Fibroblast of lung (primary cell): Measurements from ENCODE around the gene BPTF.

Experiments
- EZH2 ChIP-seq: IDR thresholded peaks from 2 replicates; pipeline ENCODE4 v1.5.1; 2012; ENCODE audit warnings: low read length, control low read depth, mild to moderate bottlenecking; ENCODE audit errors: missing control alignments
- TF ChIP-seq, protein P1 (sequence below), 2 donors: IDR thresholded peaks in 1 of 2; conservative IDR thresholded peaks in 1 of 2; 1 replicate in 1 of 2; 2 replicates in 1 of 2; pipeline ENCODE4 v1.5.1; 2011 to 2012; ENCODE audit warnings: low read length in 2 of 2, control low read depth in 1 of 2, inconsistent platforms in 1 of 2, low read depth in 1 of 2, mild to moderate bottlenecking in 1 of 2

DNA sequence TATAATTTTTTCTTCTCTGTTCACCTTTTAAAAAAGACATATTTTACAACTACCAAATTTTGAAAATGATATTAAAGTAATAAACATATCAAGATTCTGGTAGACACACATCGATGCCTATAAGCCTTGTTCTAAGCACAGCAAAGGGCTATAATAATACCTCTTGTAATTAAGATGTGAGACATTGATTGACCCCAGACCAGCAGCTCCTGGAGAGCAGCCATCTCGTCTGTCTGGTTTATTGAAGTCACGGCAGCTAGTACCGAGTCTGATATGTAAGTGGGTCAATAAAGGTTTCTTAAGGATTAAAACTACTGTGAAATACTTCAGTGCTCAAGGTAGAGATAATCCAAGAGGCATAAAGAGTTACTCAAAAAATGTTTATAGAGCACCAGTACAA is 94.9 kb downstream of the BPTF start:
- TF ChIP-seq, protein P1, sequence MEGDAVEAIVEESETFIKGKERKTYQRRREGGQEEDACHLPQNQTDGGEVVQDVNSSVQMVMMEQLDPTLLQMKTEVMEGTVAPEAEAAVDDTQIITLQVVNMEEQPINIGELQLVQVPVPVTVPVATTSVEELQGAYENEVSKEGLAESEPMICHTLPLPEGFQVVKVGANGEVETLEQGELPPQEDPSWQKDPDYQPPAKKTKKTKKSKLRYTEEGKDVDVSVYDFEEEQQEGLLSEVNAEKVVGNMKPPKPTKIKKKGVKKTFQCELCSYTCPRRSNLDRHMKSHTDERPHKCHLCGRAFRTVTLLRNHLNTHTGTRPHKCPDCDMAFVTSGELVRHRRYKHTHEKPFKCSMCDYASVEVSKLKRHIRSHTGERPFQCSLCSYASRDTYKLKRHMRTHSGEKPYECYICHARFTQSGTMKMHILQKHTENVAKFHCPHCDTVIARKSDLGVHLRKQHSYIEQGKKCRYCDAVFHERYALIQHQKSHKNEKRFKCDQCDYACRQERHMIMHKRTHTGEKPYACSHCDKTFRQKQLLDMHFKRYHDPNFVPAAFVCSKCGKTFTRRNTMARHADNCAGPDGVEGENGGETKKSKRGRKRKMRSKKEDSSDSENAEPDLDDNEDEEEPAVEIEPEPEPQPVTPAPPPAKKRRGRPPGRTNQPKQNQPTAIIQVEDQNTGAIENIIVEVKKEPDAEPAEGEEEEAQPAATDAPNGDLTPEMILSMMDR (conservative IDR thresholded peaks at IDR 0.05 in 1 of 2, IDR thresholded peaks at IDR 0.05 in 1 of 2; ENCODE audit: low read depth in 1 of 2, low read length in 2 of 2) = no peak
- TF ChIP-seq EZH2 = no peak
